Lower leg skin (tissue), 3 donors: ENCODE measurements around the gene ARGLU1.

Experiments
- POLR2A ChIP-seq, 2 donors: fragments of 450-650 bp; IDR thresholded peaks; one replicate each; pipeline ENCODE4 v1.6.1; 2016 to 2017; ENCODE audit warnings: antibody characterized with exemption in 2 of 2, mild to moderate bottlenecking in 1 of 2, moderate library complexity in 1 of 2
- TF ChIP-seq, protein P1 (sequence below), 3 donors: fragments of 450-650 bp; IDR thresholded peaks; one replicate each; pipeline ENCODE4 v1.5.1; 2016; ENCODE audit warnings: antibody characterized with exemption in 3 of 3, mild to moderate bottlenecking in 3 of 3, moderate library complexity in 2 of 3

DNA sequence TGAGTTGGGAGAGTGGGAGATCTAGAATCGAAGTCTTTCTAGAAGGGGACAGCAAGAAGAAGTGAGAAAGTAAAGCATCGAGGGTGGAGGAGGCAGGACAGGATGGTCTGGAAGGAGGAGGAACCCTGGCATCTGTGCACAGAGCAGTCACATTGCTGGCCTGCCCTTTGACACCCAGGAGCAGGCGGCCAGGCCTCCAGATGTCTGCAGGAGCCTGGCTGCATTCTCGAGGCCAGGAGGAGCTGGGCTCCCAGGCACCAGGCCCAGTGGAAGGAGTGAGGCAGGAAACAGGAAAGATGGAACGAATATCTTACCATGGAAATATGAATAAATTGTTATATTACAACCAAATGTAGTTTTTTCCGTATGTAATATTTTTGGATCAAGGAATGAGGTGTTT is 27.7 kb upstream of the ARGLU1 start:
- TF ChIP-seq, protein P1, sequence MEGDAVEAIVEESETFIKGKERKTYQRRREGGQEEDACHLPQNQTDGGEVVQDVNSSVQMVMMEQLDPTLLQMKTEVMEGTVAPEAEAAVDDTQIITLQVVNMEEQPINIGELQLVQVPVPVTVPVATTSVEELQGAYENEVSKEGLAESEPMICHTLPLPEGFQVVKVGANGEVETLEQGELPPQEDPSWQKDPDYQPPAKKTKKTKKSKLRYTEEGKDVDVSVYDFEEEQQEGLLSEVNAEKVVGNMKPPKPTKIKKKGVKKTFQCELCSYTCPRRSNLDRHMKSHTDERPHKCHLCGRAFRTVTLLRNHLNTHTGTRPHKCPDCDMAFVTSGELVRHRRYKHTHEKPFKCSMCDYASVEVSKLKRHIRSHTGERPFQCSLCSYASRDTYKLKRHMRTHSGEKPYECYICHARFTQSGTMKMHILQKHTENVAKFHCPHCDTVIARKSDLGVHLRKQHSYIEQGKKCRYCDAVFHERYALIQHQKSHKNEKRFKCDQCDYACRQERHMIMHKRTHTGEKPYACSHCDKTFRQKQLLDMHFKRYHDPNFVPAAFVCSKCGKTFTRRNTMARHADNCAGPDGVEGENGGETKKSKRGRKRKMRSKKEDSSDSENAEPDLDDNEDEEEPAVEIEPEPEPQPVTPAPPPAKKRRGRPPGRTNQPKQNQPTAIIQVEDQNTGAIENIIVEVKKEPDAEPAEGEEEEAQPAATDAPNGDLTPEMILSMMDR (IDR thresholded peaks at IDR 0.05) = no peak
- TF ChIP-seq POLR2A (IDR thresholded peaks at IDR 0.05) = no peak
